Left ventricle myocardium superior (tissue), 1 donor: ENCODE results near the gene TMED10. TPM values are rescaled to one million over a fixed set of nuclear protein-coding genes. Genes with fewer than 3 reads are reported as not detected.
"Not testable (repeated sequence)": the region's sequence is repeated elsewhere in the genome, so short reads cannot be mapped to it uniquely, and the experiment has no call there.

Experiments
- ATAC-seq: fragments of 200-7000 bp; cut with Tn5 transposase; one replicate; pipeline ENCODE4 v1.9.1; 2020; ENCODE audit warnings: mild to moderate bottlenecking, moderate library complexity
- DNase-seq: peaks from one replicate; pipeline ENCODE4 v3.0.0-alpha.2; 2020
- intact Hi-C: fragments of 100-400 bp; cut with micrococcal nuclease; formaldehyde crosslinking; loops from one replicate; pipeline ENCODE4 v1.11.0; 2022
- total RNA-seq: library from RNA; stranded (reverse); fragmentation: NEBNext Ultra II Directional; extraction: Animal tissue kit (Norgen Biotek cat#: 25700); gene quantifications from one replicate; pipeline ENCODE4 v1.2.1, GENCODE V29; 2021
- donor health status: DM: no; HTN: yes; CAD: no; lungs with severe emphysema.

Gene TMED10
- total RNA-seq, 1 donor from 2014 or later = 266 TPM

GRCh38 chr14:75140620-75141019 lies 35.8 kb downstream of the TMED10 start:
- ATAC-seq = no peak
- DNase-seq = no peak
- intact Hi-C loops = no loop called here

GRCh38 chr14:75139185-75139584 lies 37.2 kb downstream of the TMED10 start:
- ATAC-seq (no peak), DNase-seq (no peak)
- intact Hi-C loops = loop anchor here (10.0 kb wide), 1 partner anchor 346 kb away; no protein-coding TSS in a partner anchor

GRCh38 chr14:75138492-75138891 lies 37.9 kb downstream of the TMED10 start:
- no peak for DNase-seq
- ATAC-seq = peak; percentile 25
- intact Hi-C loops = loop anchor here (10.0 kb wide), 1 partner anchor 346 kb away; no protein-coding TSS in a partner anchor

GRCh38 chr14:75134644-75135043 lies 41.8 kb downstream of the TMED10 start:
- DNase-seq (no peak), ATAC-seq (no peak)
- intact Hi-C loops = loop anchor here (10.0 kb wide), 1 partner anchor 350 kb away; no protein-coding TSS in a partner anchor

GRCh38 chr14:75133597-75133996 lies 42.8 kb downstream of the TMED10 start:
- no peak for DNase-seq
- intact Hi-C loops = loop anchor here (2.0 to 10.0 kb wide), 2 partner anchors 169 to 351 kb away; no protein-coding TSS in a partner anchor
- ATAC-seq = no peak

GRCh38 chr14:75132382-75133086 lies 43.9 kb downstream of the TMED10 start:
- intact Hi-C loops = loop anchor here (2.0 to 10.0 kb wide), 2 partner anchors 170 to 352 kb away; no protein-coding TSS in a partner anchor
- ATAC-seq (peak; percentile 72), DNase-seq (no peak)

- DNase-seq = no peak
- intact Hi-C loops = no loop called here
- no peak for ATAC-seq
Observed at GRCh38 chr14:75128596-75128990, 47.8 kb downstream of the TMED10 start.

GRCh38 chr14:75127903-75128595 lies 48.4 kb downstream of the TMED10 start:
- DNase-seq (no peak), ATAC-seq (no peak)
- intact Hi-C loops = no loop called here

GRCh38 chr14:75127474-75127820 lies 49.0 kb downstream of the TMED10 start:
- intact Hi-C loops, ATAC-seq, DNase-seq: not testable (repeated sequence)

- DNase-seq (peak; percentile 94), ATAC-seq (peak; percentile 96)
- intact Hi-C loops = no loop called here
Observed at GRCh38 chr14:75126679-75127473, 49.5 kb downstream of the TMED10 start, which contains the start of gene NEK9. TSS of gene NEK9 (minus strand) at chr14:75127048. CDS start at chr14:75126921, 127 bp downstream.

GRCh38 chr14:75126121-75126544 lies 50.3 kb downstream of the TMED10 start:
- ATAC-seq (no peak), DNase-seq (no peak)
- intact Hi-C loops = no loop called here

GRCh38 chr14:75125617-75126016 lies 50.8 kb downstream of the TMED10 start:
- no peak for DNase-seq
- no peak for ATAC-seq
- intact Hi-C loops = no loop called here

GRCh38 chr14:75123991-75124390 lies 52.4 kb downstream of the TMED10 start:
- no peak for DNase-seq
- intact Hi-C loops = no loop called here
- ATAC-seq = no peak

- DNase-seq (no peak), ATAC-seq (no peak)
- intact Hi-C loops = no loop called here
Observed at GRCh38 chr14:75121552-75121951, 54.9 kb downstream of the TMED10 start.

- ATAC-seq (no peak), DNase-seq (no peak)
- intact Hi-C loops = no loop called here
Observed at GRCh38 chr14:75120541-75121291, 55.7 kb downstream of the TMED10 start.

- intact Hi-C loops = no loop called here
- no peak for ATAC-seq
Observed at GRCh38 chr14:75119056-75119455, 57.4 kb downstream of the TMED10 start.

GRCh38 chr14:75113932-75114539 lies 62.4 kb downstream of the TMED10 start:
- intact Hi-C loops = no loop called here
- ATAC-seq (no peak), DNase-seq (no peak)

More at GRCh38 chr14:75119056-75119455, 57.4 kb downstream of the TMED10 start:
- DNase-seq = no peak

GRCh38 chr14:75109877-75110276 lies 66.5 kb downstream of the TMED10 start:
- intact Hi-C loops = no loop called here
- DNase-seq = no peak

More at GRCh38 chr14:75109877-75110276, 66.5 kb downstream of the TMED10 start:
- no peak for ATAC-seq
